H9 (cell line): ENCODE measurements around the gene NPAS3. TPM values are rescaled to one million over a fixed set of nuclear protein-coding genes. Genes with fewer than 3 reads are reported as not detected.

Experiments used
- DNase-seq: peaks from one replicate; pipeline ENCODE4 v3.0.0-alpha.2; 2017
- H2AFZ ChIP-seq: one replicate; pipeline ENCODE4 v1.6.1; 2013; ENCODE audit warnings: mild to moderate bottlenecking, low read length, control low read depth, moderate library complexity
- H2AK5ac ChIP-seq: 2 replicates; pipeline ENCODE4 v1.6.1; 2013; ENCODE audit warnings: low read length, control low read depth, mixed read lengths; ENCODE audit not compliant: insufficient read length
- H2BK120ac ChIP-seq: one replicate; pipeline ENCODE4 v1.6.1; 2013; ENCODE audit warnings: low read depth, mild to moderate bottlenecking, low read length, control low read depth, inconsistent platforms; ENCODE audit not compliant: poor library complexity, severe bottlenecking
- H2BK12ac ChIP-seq: 2 replicates; pipeline ENCODE4 v1.6.1; 2013; ENCODE audit warnings: low read length, control low read depth, mixed read lengths, low read depth; ENCODE audit not compliant: insufficient read length
- H2BK15ac ChIP-seq: 2 replicates; pipeline ENCODE4 v1.6.1; 2013; ENCODE audit warnings: low read depth, low read length, control low read depth
- H2BK20ac ChIP-seq: one replicate; pipeline ENCODE4 v1.6.1; 2013; ENCODE audit warnings: low read depth, mild to moderate bottlenecking, low read length, control low read depth, inconsistent platforms; ENCODE audit not compliant: poor library complexity, severe bottlenecking
- H2BK5ac ChIP-seq: 2 replicates; pipeline ENCODE4 v1.6.1; 2013; ENCODE audit warnings: low read length, control low read depth, mixed read lengths; ENCODE audit not compliant: insufficient read length
- H3K14ac ChIP-seq: 2 replicates; pipeline ENCODE4 v1.6.1; 2013; ENCODE audit warnings: low read length, control low read depth; ENCODE audit not compliant: insufficient read depth
- H3K18ac ChIP-seq: 2 replicates; pipeline ENCODE4 v1.6.1; 2013; ENCODE audit warnings: low read depth, mild to moderate bottlenecking, mixed read lengths, low read length, control low read depth; ENCODE audit not compliant: insufficient read length
- H3K23ac ChIP-seq: 2 replicates; pipeline ENCODE4 v1.6.1; 2013; ENCODE audit warnings: low read length, control low read depth, mixed read lengths, low read depth; ENCODE audit not compliant: insufficient read length
- H3K23me2 ChIP-seq: 2 replicates; pipeline ENCODE4 v1.6.1; 2013; ENCODE audit warnings: low read depth, mild to moderate bottlenecking, mixed read lengths, low read length, control low read depth; ENCODE audit not compliant: insufficient read length, poor library complexity, severe bottlenecking
- H3K27ac ChIP-seq: 2 replicates; pipeline ENCODE4 v1.5.1; 2013; ENCODE audit warnings: low read length, control low read depth, mixed read lengths, low read depth; ENCODE audit not compliant: insufficient read length
- H3K27me3 ChIP-seq: 2 replicates; pipeline ENCODE4 v1.6.1; 2013; ENCODE audit warnings: low read length, control low read depth, inconsistent platforms; ENCODE audit not compliant: insufficient read depth
- H3K4ac ChIP-seq: 2 replicates; pipeline ENCODE4 v1.6.1; 2013; ENCODE audit warnings: low read depth, mild to moderate bottlenecking, control low read depth, inconsistent platforms, low read length, moderate library complexity
- H3K4me1 ChIP-seq: 2 replicates; pipeline ENCODE4 v1.6.1; 2013; ENCODE audit warnings: low read length, control low read depth, inconsistent platforms; ENCODE audit not compliant: insufficient read depth
- H3K4me2 ChIP-seq: 2 replicates; pipeline ENCODE4 v1.6.1; 2013; ENCODE audit warnings: low read length, control low read depth, mixed read lengths; ENCODE audit not compliant: insufficient read length, insufficient read depth
- H3K56ac ChIP-seq: 2 replicates; pipeline ENCODE4 v1.6.1; 2013; ENCODE audit warnings: low read depth, mild to moderate bottlenecking, mixed read lengths, low read length, control low read depth; ENCODE audit not compliant: insufficient read length
- H3K79me1 ChIP-seq: 2 replicates; pipeline ENCODE4 v1.6.1; 2013; ENCODE audit warnings: low read depth, mild to moderate bottlenecking, moderate library complexity, low read length, control low read depth, inconsistent platforms; ENCODE audit not compliant: insufficient read depth, poor library complexity, severe bottlenecking
- H3K79me2 ChIP-seq: 2 replicates; pipeline ENCODE4 v1.6.1; 2013; ENCODE audit warnings: low read length, control low read depth, inconsistent platforms; ENCODE audit not compliant: insufficient read depth
- H3K9ac ChIP-seq: 2 replicates; pipeline ENCODE4 v1.6.1; 2013; ENCODE audit warnings: low read length, control low read depth, mixed read lengths; ENCODE audit not compliant: insufficient read length; ENCODE audit errors: extremely low read depth
- H3K9me3 ChIP-seq: one replicate; pipeline ENCODE4 v1.6.1; 2013; ENCODE audit warnings: low read depth, low read length, inconsistent platforms; ENCODE audit not compliant: control insufficient read depth
- H3T11ph ChIP-seq: one replicate; pipeline ENCODE4 v1.6.1; 2013; ENCODE audit warnings: mild to moderate bottlenecking, low read length, control low read depth, inconsistent platforms
- H4K20me1 ChIP-seq: one replicate; pipeline ENCODE4 v1.6.1; 2013; ENCODE audit not compliant: control insufficient read depth, insufficient read length, insufficient read depth
- H4K5ac ChIP-seq: 2 replicates; pipeline ENCODE4 v1.6.1; 2013; ENCODE audit warnings: low read depth, mild to moderate bottlenecking, mixed read lengths, low read length, control low read depth; ENCODE audit not compliant: insufficient read length
- H4K8ac ChIP-seq: replicated peaks from 2 replicates; pipeline ENCODE4 v1.6.1; 2013; ENCODE audit warnings: low read length, control low read depth, mixed read lengths, low read depth; ENCODE audit not compliant: insufficient read length
- H4K91ac ChIP-seq: 2 replicates; pipeline ENCODE4 v1.6.1; 2013; ENCODE audit warnings: low read depth, mild to moderate bottlenecking, moderate library complexity, mixed read lengths, low read length, control low read depth; ENCODE audit not compliant: insufficient read length
- H3K27ac Mint-ChIP-seq, 3 experiments: 2 replicates in 2 of 3; 3 replicates in 1 of 3; pipeline ENCODE4 v1.8.0; 2020 to 2021; ENCODE audit warnings: mixed read lengths in 3 of 3, mild to moderate bottlenecking in 1 of 3, moderate library complexity in 1 of 3
- H3K27me3 Mint-ChIP-seq: 2 replicates; pipeline ENCODE4 v1.8.0; 2021; ENCODE audit warnings: low read depth, mild to moderate bottlenecking, moderate library complexity, mixed read lengths
- H3K36me3 Mint-ChIP-seq, 3 experiments: 2 replicates in 2 of 3; 3 replicates in 1 of 3; pipeline ENCODE4 v1.8.0; 2020 to 2021; ENCODE audit warnings: low read depth in 3 of 3, mixed read lengths in 3 of 3; ENCODE audit not compliant: insufficient read depth in 1 of 3
- H3K4me1 Mint-ChIP-seq, 2 experiments: 2 replicates each; pipeline ENCODE4 v1.8.0; 2020; ENCODE audit warnings: mixed read lengths in 2 of 2
- H3K4me3 Mint-ChIP-seq, 2 experiments: 2 replicates in 1 of 2; 3 replicates in 1 of 2; pipeline ENCODE4 v1.8.0; 2020 to 2021; ENCODE audit warnings: mild to moderate bottlenecking in 2 of 2, mixed read lengths in 2 of 2, moderate library complexity in 1 of 2
- H3K9me3 Mint-ChIP-seq, 2 experiments: 2 replicates in 1 of 2; 3 replicates in 1 of 2; pipeline ENCODE4 v1.8.0; 2020; ENCODE audit warnings: mild to moderate bottlenecking in 2 of 2, mixed read lengths in 2 of 2, moderate library complexity in 1 of 2
- CTCF ChIP-seq: fragments of 200-600 bp; sonication (generic); conservative IDR thresholded peaks from 3 replicates; pipeline ENCODE4 v1.8.0; 2021; ENCODE audit warnings: antibody characterized with exemption, mild to moderate bottlenecking
- WGBS: extraction: QIAGEN DNeasy Blood & Tissue Kit; methylation state at CpG from one replicate; pipeline ENCODE4 v1.1.7; 2013; ENCODE audit warnings: missing lambda C conversion rate, low lambda C conversion rate, mixed read lengths; ENCODE audit not compliant: insufficient read length; ENCODE audit errors: extremely low coverage; 5-methylcytosine and 5-hydroxymethylcytosine counted together
- total RNA-seq: library from RNA; stranded (reverse); gene quantifications from 2 replicates; pipeline ENCODE4 v1.2.1, GENCODE V29; 2021

Gene NPAS3
- total RNA-seq, 1 experiment from 2014 or later: 0.17 TPM

GRCh38 chr14:33309106-33309505, 370.4 kb downstream of the NPAS3 start:
- no peak overlapping the region for H3K4me3 Mint-ChIP-seq
- no peaks in the 10 kb centered on the region for H3K79me2 ChIP-seq
- no peak overlapping the region for H2BK5ac ChIP-seq
- no peak overlapping the region for H3K23ac ChIP-seq
- H3K14ac ChIP-seq: no peak overlapping the region
- no peak overlapping the region for H2BK120ac ChIP-seq
- H2AFZ ChIP-seq: no peak overlapping the region
- H4K91ac ChIP-seq: no peak overlapping the region
- H3K23me2 ChIP-seq: no peaks in the 10 kb centered on the region
- no peak overlapping the region for H3K4me2 ChIP-seq
- no peaks in the 10 kb centered on the region for H3K79me1 ChIP-seq
- H3K27ac ChIP-seq: no peak overlapping the region
- H4K5ac ChIP-seq: no peak overlapping the region
- no peak for DNase-seq
- peaks cover 5 to 7% of the 10 kb centered on the region in 2 experiments for H3K4me1 Mint-ChIP-seq
- no peak overlapping the region for H3K27ac Mint-ChIP-seq
- TF ChIP-seq CTCF: no peak
- H2AK5ac ChIP-seq: no peak overlapping the region
- H3T11ph ChIP-seq: no peak overlapping the region
- H4K8ac ChIP-seq: no peak overlapping the region
- no peak overlapping the region for H3K56ac ChIP-seq
- WGBS: no CpG with 5 or more reads among the region's 4 CpGs
- no peaks in the 10 kb centered on the region for H3K4me1 ChIP-seq
- no peaks in the 10 kb centered on the region for H3K27me3 ChIP-seq
- H3K9ac ChIP-seq: no peak overlapping the region
- H3K9me3 Mint-ChIP-seq: no peaks in the 10 kb centered on the region
- H3K4ac ChIP-seq: no peak overlapping the region
- no peaks in the 10 kb centered on the region for H3K9me3 ChIP-seq
- H2BK20ac ChIP-seq: no peak overlapping the region
- no peaks in the 10 kb centered on the region for H3K36me3 Mint-ChIP-seq
- no peaks in the 10 kb centered on the region for H3K27me3 Mint-ChIP-seq
- no peaks in the 10 kb centered on the region for H4K20me1 ChIP-seq
- H3K18ac ChIP-seq: no peak overlapping the region
- no peak overlapping the region for H2BK12ac ChIP-seq
- H2BK15ac ChIP-seq: no peak overlapping the region
